Stimulated activated CD8-positive, alpha-beta memory T cell treated with anti-CD3 and anti-CD28 coated beads, Interleukin-7, amount 100 ng/mL, for 48 hours (primary cell): ENCODE data around the gene LILRA6.
"Not testable (repeated sequence)": the region's sequence is repeated elsewhere in the genome, so short reads cannot be mapped to it uniquely, and the experiment has no call there.

Experiments
- DNase-seq, 2 donors: peaks; one replicate each; pipeline ENCODE4 v3.0.0-alpha.2; 2020; ENCODE audit warnings: low read depth in 1 of 2; ENCODE audit errors: extremely low read depth in 1 of 2

The LILRA6 gene

GRCh38 chr19:54233941-54234340 is 8.6 kb downstream of the LILRA6 start:
- no peak for DNase-seq

DNA sequence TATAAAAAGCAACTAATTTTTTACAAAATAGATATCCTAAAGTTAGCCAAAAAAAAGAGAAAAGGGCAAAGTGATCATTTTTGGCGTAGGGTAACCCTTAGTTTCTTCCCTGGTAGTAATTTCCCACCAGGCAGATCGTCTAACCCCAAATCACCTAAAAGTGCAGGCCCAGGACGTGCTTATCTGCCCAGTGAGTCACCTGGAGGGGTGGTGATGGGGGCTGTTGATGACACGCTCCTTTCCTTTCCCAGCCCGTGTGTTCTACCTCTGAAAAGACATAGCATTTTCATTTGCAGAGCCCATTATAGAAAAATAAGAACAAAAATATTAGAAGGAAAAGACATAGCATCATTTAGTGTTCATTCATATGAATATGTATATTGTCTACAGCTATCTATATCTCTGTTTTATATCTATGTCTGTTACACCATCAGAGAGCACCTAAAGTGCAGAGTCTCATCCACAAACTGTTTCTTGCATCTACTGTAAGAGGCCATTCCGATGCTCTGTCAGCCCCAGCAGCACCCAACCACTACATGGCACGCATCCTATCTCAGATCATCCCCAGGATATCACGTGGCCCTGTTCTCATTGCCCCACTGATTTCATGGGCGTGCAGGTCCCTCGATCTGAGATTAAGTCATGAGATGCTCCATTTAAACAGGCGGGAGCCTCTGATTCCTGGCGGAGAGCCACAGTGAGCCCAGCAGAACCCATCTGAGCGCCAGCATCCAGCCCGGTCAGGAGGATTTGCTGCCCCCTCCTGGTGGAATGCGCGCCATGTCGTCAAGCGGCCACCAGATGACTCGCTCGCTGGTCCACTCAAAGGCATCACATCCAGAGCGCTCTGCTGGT is 11.3 kb downstream of the LILRA6 start:
- DNase-seq: peak in 1 of 2 donors; percentile 66

DNA sequence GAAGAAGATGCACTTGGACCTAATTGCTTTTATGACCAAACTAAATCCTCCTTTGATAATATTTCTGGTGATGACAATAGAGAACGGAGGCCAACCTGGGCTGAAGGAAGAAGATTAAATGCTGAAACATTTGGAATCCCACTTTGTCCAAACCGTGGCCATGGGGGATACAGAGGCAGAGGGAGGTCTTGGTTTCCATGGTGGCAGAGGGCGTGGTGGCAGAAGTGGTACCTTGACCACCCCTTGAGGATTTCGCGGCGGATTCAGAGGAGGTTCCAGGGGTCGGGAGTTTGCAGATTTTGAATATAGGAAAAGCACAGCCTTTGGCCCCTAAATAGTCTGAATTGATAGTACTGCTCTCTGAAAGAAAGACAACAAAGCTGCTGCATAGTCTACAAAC is 12.6 kb downstream of the LILRA6 start:
- DNase-seq: no peak

DNA sequence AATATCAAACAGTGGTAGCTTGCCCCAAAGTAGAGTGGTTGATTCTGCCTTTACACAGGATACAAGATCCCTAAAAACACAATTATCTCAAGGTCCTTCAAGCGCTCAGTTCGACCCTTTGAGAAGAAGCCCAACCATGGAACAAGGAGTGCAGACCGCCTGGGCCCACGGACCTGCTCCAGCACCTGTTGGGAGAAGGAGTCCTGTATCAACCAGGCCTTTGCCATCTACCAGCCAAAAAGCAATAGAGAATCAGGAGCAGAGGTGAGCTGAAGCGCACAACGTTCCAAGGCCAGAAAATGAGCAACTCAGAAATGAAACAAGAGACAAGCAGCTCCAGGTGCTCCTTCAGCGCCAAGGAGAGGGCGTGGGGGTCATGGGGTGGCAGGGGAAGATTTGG is 13.4 kb downstream of the LILRA6 start:
- no peak for DNase-seq

DNA sequence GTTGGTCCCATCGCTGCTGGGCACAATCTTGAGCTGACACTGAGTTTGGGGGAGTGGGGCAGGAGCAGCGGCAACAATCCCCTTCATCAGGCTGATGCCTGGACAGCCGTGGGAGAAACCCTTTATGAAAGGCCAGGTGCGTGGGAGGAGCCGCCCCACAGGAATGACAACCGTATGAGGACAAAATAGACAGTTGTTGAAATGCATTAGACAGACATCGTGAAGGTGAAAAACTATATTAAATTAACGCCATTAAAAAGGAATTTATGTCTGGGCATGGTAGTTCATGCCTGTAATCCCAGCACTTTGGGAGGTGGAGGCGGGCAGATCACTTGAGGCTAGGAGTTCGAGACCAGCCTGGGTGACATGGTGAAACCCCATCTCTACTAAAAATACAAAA is 18.0 kb downstream of the LILRA6 start:
- not testable (repeated sequence) for DNase-seq

- DNase-seq: not testable (repeated sequence)
Observed at GRCh38 chr19:54223937-54224281, 18.7 kb downstream of the LILRA6 start.

GRCh38 chr19:54223277-54223936 is 19.2 kb downstream of the LILRA6 start:
- DNase-seq: not testable (repeated sequence)

DNA sequence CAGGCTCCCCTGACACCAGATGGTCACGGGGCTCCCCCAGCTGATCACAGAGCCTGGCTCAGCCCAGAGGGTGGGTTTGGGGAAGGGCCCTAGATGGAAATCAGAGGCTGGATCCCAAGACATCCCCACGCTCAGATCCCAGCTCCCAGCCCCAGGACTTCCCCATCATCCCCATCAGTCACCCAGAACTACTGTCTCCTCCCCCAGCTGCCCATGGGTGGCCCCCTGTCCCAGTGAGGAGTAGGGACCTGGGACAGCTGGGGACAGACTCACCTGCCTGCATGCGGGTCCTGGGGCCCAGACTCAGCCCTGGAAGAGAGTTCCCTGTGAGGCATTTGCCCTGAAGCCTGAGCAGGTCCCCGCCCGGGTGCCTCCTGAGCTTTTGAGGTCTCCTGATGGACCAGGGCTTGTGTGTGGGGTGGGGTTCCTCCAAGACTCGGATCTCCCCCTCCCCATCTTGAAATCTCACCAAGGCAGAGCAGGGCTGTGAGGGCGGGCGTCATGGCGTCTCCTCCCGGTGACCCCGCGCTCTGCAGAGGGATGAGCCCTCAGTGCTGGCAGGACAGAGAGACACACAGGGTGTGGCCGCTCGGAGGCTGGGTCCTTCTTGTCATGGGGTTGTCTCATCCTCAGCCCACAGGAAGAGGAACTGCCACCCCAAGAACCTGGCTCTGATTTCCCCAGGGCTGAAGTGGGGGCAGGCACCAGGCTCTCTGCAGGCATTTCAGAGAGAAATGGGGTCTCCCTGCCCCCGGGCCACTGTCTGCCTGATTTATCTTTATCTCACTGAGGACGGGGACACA is 19.9 kb downstream of the LILRA6 start, which contains the start of gene LILRB3:
LILRB3 (minus strand) TSS at position 534 of the 803 bp plus-strand sequence; CDS start at position 503, 31 bp downstream.
- DNase-seq: not testable (repeated sequence)

DNA sequence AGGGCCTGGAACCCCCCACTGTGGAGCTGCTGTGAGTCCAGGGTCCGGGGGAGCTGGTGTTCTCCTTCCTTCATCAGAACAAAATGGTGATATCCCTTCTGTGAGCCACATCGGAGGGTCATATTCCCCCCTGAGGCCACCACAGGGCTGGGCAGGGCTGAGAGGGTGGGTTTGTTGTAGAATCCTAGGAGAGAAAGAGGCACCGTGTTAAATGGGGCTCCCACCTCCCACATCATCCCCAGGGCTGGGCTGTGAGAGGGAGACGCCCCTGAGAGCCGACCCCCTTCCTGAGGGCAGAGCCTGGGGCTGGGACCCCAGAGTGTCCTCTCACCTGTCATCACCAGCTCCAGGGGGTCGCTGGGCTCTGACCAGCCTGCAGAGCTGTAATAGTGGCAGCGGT is 20.6 kb downstream of the LILRA6 start:
- DNase-seq: not testable (repeated sequence)

DNA sequence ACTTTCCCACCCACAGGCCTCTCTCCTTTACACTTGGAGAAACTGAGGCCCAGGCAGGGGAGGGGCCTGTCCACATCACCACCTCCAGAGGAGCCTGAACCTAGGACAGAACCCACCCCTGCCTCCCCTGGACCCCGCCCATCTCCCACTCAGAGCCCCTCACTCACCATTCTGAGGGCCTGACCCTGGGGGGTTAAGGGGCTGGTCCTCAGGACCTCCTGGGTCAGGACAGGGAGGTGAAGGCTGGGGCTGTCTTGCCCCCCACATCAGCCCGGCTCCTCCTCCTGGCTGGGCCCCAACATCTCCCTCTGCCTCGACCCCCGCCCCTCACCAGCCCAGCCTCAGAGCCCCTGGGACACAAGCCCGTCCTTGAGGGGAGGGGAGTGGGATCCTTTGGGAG is 22.9 kb downstream of the LILRA6 start:
- DNase-seq: not testable (repeated sequence)

- no peak for DNase-seq
Observed at GRCh38 chr19:54218960-54219661, 23.5 kb downstream of the LILRA6 start.

DNA sequence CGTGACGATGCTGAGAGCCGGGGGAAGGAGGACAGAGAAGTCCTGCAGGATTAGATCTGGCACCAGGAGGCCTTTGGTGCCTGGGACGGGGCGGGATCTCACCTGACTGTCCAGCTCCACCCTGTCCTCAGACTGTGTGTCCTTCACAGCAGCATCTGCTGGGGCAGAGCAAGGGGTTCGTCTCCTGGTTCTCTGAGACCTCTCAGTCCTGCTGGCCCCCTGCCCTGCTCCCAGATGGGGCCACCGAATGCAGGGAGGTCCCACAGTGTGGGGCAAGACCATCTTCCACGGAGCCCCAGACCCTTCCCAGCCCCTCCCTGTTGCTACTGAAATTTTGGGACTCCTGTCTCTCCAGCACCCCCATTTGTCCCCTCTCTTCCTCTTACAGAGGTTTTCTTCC is 24.3 kb downstream of the LILRA6 start:
- no peak for DNase-seq

- DNase-seq: not testable (repeated sequence)
Observed at GRCh38 chr19:54217517-54218247, 24.9 kb downstream of the LILRA6 start.

- no peak for DNase-seq
Observed at GRCh38 chr19:54216869-54217268, 25.7 kb downstream of the LILRA6 start.

- not testable (repeated sequence) for DNase-seq
Observed at GRCh38 chr19:54214734-54215133, 27.9 kb downstream of the LILRA6 start.

DNA sequence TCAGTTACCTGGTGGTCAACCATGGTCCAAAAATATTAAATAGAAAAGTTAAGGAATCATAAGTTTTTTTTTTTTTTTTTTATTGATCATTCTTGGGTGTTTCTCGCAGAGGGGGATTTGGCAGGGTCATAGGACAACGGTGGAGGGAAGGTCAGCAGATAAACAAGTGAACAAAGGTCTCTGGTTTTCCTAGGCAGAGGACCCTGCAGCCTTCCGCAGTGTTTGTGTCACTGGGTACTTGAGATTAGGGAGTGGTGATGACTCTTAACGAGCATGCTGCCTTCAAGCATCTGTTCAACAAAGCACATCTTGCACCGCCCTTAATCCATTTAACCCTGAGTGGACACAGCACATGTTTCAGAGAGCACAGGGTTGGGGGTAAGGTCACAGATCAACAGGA is 28.4 kb downstream of the LILRA6 start:
- not testable (repeated sequence) for DNase-seq

DNA sequence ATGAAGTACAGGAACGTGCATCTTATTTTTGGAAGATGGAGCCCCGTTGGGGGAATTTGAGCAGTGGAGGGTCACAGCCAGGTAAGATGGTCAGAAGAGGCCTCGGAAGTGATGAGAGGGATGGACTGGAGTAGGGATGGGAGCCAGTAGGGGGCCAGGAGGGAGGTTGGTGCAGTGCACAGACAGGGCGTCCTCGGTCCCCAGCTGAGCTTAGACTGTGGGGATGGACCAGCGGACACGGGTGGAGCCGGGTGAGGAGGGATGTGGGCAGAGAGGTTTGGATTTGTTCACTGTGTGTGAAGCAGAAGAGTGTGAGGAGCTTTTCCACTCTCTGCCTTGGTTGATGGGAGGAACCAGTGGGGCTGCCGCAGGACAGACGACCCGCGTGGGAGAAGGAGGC is 31.4 kb downstream of the LILRA6 start:
- no peak for DNase-seq

DNA sequence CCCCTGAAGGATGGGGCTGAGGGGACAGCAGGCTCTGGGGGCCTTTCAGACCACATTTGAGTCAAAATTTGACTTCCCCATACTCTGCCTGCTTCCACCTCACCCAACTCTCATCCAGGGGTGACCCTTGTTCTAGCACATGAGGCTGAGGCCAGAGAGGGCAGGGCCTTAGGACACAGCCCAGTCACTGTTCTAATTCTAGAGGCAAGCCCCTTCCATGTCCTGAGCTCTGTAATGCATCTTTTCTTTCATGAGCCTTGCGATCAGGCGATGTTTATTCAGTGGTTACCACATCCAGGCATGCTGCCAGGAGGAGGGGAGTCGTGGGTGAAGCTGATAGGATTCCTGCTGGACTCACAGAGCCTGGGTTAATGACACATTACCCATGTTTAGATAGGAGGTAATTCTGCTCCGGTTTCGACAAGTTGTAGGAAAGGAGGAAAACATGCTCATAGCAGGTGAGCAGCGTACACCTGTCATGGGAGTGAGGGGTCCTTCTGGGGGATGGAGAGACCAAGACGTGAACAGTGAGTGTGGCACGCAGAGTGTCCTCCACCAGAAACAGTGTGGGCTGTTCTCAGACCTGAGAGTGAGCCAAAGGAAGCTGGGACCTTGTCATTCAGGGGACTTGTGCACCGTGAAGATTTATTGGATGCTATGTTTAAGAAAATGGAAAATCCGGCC is 32.6 kb downstream of the LILRA6 start:
- DNase-seq: no peak

GRCh38 chr19:54209058-54209810 is 33.4 kb downstream of the LILRA6 start:
- DNase-seq: no peak
